HG02588 (cell line): ENCODE measurements around the gene MAPKAP1.

Experiments
- ATAC-seq: cut with Tn5 transposase; IDR thresholded peaks from one replicate; pipeline ENCODE4 v1.9.1; 2021; ENCODE audit warnings: mild to moderate bottlenecking, moderate library complexity; ENCODE audit not compliant: unreplicated experiment

MAPKAP1 gene

GRCh38 chr9:125679597-125680189, 27.3 kb downstream of the MAPKAP1 start:
- ATAC-seq = no peak

- ATAC-seq = no peak
Observed at GRCh38 chr9:125674981-125675973, 31.7 kb downstream of the MAPKAP1 start.

GRCh38 chr9:125672876-125673275, 34.1 kb downstream of the MAPKAP1 start:
- ATAC-seq = no peak

GRCh38 chr9:125663127-125663526, 43.9 kb downstream of the MAPKAP1 start:
- ATAC-seq = no peak

- ATAC-seq = no peak
Observed at GRCh38 chr9:125660557-125660956, 46.5 kb downstream of the MAPKAP1 start.

- ATAC-seq = no peak
Observed at GRCh38 chr9:125659954-125660353, 47.1 kb downstream of the MAPKAP1 start.

GRCh38 chr9:125659201-125659840, 47.7 kb downstream of the MAPKAP1 start:
- no peak for ATAC-seq

- ATAC-seq = no peak
Observed at GRCh38 chr9:125656560-125656959, 50.4 kb downstream of the MAPKAP1 start.

GRCh38 chr9:125655691-125656410, 51.2 kb downstream of the MAPKAP1 start:
- ATAC-seq = no peak

GRCh38 chr9:125655066-125655633, 51.9 kb downstream of the MAPKAP1 start:
- no peak for ATAC-seq

- ATAC-seq = no peak
Observed at GRCh38 chr9:125654121-125654520, 52.9 kb downstream of the MAPKAP1 start.

- ATAC-seq = no peak
Observed at GRCh38 chr9:125653325-125653724, 53.7 kb downstream of the MAPKAP1 start.

GRCh38 chr9:125652759-125653158, 54.2 kb downstream of the MAPKAP1 start:
- ATAC-seq = no peak

GRCh38 chr9:125652233-125652594, 54.8 kb downstream of the MAPKAP1 start:
- ATAC-seq = no peak

- ATAC-seq = no peak
Observed at GRCh38 chr9:125651576-125652232, 55.3 kb downstream of the MAPKAP1 start.

- peak; percentile 72 for ATAC-seq
Observed at GRCh38 chr9:125650271-125650737, 56.7 kb downstream of the MAPKAP1 start.

GRCh38 chr9:125649826-125650225, 57.2 kb downstream of the MAPKAP1 start:
- no peak for ATAC-seq

- no peak for ATAC-seq
Observed at GRCh38 chr9:125649315-125649714, 57.7 kb downstream of the MAPKAP1 start.

- no peak for ATAC-seq
Observed at GRCh38 chr9:125648294-125648693, 58.7 kb downstream of the MAPKAP1 start.

GRCh38 chr9:125646621-125647100, 60.3 kb downstream of the MAPKAP1 start:
- no peak for ATAC-seq
